Mucosa of stomach (tissue), 1 donor: Measurements from ENCODE around the gene ZNF48.
"Not testable (repeated sequence)": the region's sequence is repeated elsewhere in the genome, so short reads cannot be mapped to it uniquely, and the experiment has no call there.

Experiments used
- H3K27me3 ChIP-seq: one replicate; pipeline ENCODE4 v1.7.0; 2013; ENCODE audit warnings: mild to moderate bottlenecking, low read length; ENCODE audit not compliant: control insufficient read depth, insufficient read depth
- H3K36me3 ChIP-seq: one replicate; pipeline ENCODE4 v1.7.0; 2013; ENCODE audit warnings: low read length; ENCODE audit not compliant: control insufficient read depth, insufficient read depth
- H3K4me1 ChIP-seq: one replicate; pipeline ENCODE4 v1.7.0; 2013; ENCODE audit warnings: mild to moderate bottlenecking, low read length; ENCODE audit not compliant: control insufficient read depth, insufficient read depth
- H3K4me3 ChIP-seq: one replicate; pipeline ENCODE4 v1.7.0; 2013; ENCODE audit warnings: low read length
- H3K9ac ChIP-seq: one replicate; pipeline ENCODE4 v1.7.0; 2013; ENCODE audit warnings: mild to moderate bottlenecking, low read length, moderate library complexity
- H3K9me3 ChIP-seq: one replicate; pipeline ENCODE4 v1.7.0; 2013; ENCODE audit warnings: mild to moderate bottlenecking, low read length, moderate library complexity; ENCODE audit not compliant: control insufficient read depth
- donor health status: Pancreatic carcinoma.

The ZNF48 gene

DNA sequence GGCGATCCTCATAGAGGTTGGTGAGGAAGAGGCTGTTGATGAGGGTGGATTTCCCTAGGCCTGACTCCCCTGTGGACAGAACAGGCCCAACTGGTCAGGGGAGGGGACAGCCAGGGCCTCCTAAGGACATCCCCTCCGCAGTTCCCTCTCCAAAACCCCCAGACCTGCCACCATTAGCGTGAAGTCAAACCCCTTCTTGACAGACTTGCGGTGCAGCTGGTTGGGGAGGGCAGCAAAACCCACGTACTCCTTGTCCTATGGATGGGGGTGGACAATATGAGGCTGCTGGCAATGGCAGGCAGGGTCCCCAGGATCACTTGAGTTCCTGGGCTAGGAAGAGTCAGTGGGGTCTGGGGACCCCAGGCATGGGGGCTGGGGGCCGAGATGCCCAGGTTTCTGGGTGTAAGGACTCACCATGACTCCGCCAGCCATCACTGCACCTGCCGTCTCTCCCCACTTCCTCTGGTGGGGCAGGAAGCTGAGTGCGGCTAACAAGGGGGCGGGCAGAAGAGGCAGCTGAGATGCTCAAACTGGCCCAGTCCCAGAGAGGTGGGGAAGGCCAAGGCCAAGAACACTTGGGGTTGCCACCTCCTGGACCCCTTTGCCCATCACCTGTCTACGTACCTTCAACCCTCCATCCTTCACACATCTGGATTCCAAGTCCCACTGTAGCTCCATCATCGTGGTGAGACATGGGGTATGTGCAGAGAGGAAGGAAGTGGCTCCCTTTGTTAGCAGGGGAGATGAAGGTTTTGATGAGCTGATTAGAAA lies 12.9 kb upstream of the ZNF48 start, which contains the start of gene SEPTIN1:
SEPTIN1 (minus strand) TSS at position 451 of the 771 bp plus-strand sequence; CDS start at position 432, 19 bp downstream.
- Histone ChIP-seq H3K9me3 (no peaks in the 10 kb centered on the region), H3K36me3 (no peaks in the 10 kb centered on the region), H3K4me1 (peaks cover 7% of the 10 kb centered on the region), H3K4me3 (no peak within 1 kb of the TSS), H3K9ac (no peak within 1 kb of the TSS), H3K27me3 (no peaks in the 10 kb centered on the region)

- H3K36me3 ChIP-seq = no peaks in the 10 kb centered on the region
- no peaks in the 10 kb centered on the region for H3K27me3 ChIP-seq
- H3K4me3 ChIP-seq = no peak overlapping the region
- H3K4me1 ChIP-seq = peaks cover 4% of the 10 kb centered on the region
- no peak overlapping the region for H3K9ac ChIP-seq
- no peaks in the 10 kb centered on the region for H3K9me3 ChIP-seq
Observed at GRCh38 chr16:30383521-30383920, 11.7 kb upstream of the ZNF48 start.

DNA sequence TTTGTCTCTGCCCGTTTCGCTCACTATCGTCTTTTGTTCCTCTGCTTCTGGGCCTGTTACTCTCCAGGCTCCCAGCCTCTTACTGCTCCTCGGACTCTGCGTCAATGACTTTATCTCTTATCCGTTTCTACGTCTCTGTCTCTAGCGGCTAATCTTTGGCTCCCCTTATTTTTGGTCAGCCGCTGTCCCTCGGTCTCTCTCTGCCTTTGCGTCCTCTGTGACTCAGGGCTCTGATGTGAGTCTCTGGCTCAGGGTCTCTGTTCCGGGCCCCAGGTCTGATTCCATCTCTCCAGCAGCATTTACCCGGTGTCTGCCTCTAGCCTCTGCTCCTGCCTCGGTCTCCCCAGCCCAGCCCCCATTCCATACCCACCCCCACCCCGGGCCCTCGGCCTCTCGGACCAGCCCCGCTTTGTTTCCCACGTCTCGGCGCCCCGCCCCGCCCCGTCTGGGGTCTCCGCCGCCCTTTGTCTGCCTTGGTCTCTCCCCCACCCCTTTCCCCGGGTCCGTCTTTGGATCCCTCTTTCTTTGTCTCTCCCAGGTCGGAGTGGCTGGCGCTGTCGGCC lies 547 bp upstream of the ZNF48 start:
- no peak overlapping the region for H3K4me3 ChIP-seq
- peak overlapping the region; percentile 36 for H3K9ac ChIP-seq
- peaks cover under 1% of the 10 kb centered on the region for H3K27me3 ChIP-seq
- no peaks in the 10 kb centered on the region for H3K9me3 ChIP-seq
- H3K4me1 ChIP-seq = peaks cover 15% of the 10 kb centered on the region
- peaks cover 5% of the 10 kb centered on the region for H3K36me3 ChIP-seq

DNA sequence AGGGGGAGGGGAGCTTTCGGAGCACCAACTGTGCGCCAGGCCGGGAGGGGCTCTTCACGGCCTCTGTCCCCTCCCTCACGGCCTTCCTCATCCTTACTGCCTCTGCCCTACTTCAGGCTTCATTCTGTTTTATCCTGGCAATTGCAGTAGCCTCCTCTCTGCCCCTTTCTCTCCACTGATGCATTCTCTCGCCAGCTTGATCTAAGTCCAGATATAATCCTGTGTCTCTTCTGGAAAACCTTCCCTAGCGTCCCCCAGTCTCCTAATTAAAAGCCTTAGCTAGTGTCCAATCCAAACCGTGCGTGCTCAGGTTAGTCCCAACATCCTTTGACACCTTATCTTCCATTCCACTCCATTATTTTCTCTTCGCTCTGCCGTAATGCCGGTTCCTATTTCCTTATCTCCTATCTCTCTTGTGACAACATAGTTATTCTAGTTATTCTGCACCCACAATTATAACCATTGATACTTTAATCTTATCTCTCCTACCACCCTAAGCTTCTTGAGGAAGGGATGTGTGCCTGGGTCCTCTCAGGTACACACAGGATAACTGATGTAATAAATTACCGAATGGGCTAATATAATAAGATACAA lies 869 bp downstream of the ZNF48 start:
- no peaks in the 10 kb centered on the region for H3K9me3 ChIP-seq
- H3K9ac ChIP-seq = peak overlapping the region; percentile 61
- peaks cover 5% of the 10 kb centered on the region for H3K36me3 ChIP-seq
- H3K4me1 ChIP-seq = peaks cover 21% of the 10 kb centered on the region
- H3K4me3 ChIP-seq = peak overlapping the region; percentile 23
- H3K27me3 ChIP-seq = peaks cover 4% of the 10 kb centered on the region

DNA sequence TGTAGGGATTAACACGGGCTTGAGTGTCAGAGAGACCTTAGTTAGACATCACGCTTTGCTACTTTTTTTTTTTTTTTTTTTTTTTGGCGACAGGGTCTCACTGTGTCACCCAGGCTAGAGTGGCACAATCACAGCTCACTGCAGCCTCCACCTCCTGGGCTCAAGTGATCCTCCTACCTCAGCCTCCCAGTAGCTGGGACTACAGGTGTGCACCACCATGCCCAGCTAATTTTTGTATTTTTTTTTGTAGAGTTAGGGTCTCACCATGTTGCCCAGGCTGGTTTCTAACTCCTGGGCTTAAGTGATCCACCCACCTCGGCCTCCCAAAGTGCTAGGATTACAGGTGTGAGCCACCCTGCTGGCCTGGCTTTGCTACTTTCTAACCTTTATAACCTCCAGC lies 1.4 kb downstream of the ZNF48 start:
- not testable (repeated sequence) for H3K36me3 ChIP-seq, H3K27me3 ChIP-seq, H3K4me3 ChIP-seq, H3K9ac ChIP-seq, H3K9me3 ChIP-seq
- H3K4me1 ChIP-seq = peaks cover 21% of the 10 kb centered on the region

DNA sequence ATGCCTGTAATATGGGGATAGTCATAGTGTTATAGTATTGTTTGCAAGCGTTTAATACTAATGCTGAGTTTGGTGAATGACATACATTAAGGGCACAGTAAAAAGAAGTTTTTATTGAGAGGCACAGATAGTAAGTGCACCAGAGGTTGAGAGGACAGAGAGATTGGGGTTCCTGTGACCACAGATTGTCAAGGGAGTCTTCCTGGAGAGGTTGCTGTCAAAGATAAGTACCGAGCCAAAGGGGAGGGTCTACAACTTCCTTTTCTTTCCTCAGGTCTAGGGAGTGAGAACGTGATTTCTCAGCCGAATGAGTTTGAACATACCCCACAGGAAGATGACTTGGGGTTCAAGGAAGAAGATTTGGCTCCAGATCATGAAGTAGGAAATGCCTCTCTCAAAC lies 1.8 kb downstream of the ZNF48 start:
- no peak overlapping the region for H3K4me3 ChIP-seq
- no peaks in the 10 kb centered on the region for H3K9me3 ChIP-seq
- H3K36me3 ChIP-seq = peaks cover 5% of the 10 kb centered on the region
- peaks cover 21% of the 10 kb centered on the region for H3K4me1 ChIP-seq
- H3K9ac ChIP-seq = no peak overlapping the region
- peaks cover 4% of the 10 kb centered on the region for H3K27me3 ChIP-seq

GRCh38 chr16:30397776-30398660 lies 2.8 kb downstream of the ZNF48 start:
- Histone ChIP-seq H3K4me1 (peaks cover 21% of the 10 kb centered on the region), H3K4me3 (no peak overlapping the region), H3K9ac (no peak overlapping the region), H3K9me3 (no peaks in the 10 kb centered on the region), H3K36me3 (peaks cover 5% of the 10 kb centered on the region), H3K27me3 (peaks cover 4% of the 10 kb centered on the region)

- no peaks in the 10 kb centered on the region for H3K9me3 ChIP-seq
- H3K36me3 ChIP-seq = peaks cover 5% of the 10 kb centered on the region
- peaks cover 21% of the 10 kb centered on the region for H3K4me1 ChIP-seq
- no peak overlapping the region for H3K9ac ChIP-seq
- no peak overlapping the region for H3K4me3 ChIP-seq
- H3K27me3 ChIP-seq = peaks cover 4% of the 10 kb centered on the region
Observed at GRCh38 chr16:30398661-30399434, 3.6 kb downstream of the ZNF48 start.

DNA sequence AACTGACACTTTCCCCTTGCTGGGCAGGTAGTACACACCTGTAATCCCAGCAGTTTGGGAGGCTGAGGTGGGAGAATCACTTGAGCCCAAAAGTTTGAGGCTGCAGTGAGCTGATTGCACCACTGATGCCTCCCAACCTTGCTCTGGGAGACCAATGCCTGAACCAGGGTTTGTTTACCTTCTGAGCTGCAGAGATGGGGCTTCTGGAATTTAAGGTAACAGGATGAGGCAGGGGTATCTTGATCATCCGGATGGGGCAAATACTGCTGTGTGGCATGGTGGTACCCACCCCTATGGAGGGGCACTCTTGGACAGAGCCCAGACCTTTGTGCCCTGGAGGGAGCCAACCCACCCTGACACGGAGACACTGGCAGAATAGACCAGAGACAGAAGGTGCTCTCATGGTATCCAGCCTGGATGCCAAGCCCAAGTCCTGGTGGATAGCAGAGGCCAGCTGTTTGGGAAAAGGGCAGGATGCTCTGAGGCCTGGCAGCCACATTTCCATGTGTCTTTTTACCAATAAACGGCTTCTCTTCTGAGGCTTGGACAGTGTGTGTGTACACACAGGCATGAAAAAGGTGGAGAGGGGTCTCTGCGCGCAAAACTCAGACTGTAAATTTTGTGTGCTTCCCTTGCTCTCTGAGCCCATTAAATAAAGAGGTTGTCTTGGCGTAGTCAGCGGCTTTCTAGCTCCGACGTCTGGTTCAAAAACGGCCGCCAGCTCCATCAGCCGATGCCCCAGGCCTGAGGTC lies 4.4 kb downstream of the ZNF48 start:
- Histone ChIP-seq H3K4me1 (peaks cover 21% of the 10 kb centered on the region), H3K27me3 (peaks cover 4% of the 10 kb centered on the region), H3K36me3 (peaks cover 5% of the 10 kb centered on the region), H3K9ac (peak overlapping the region; percentile 69), H3K4me3 (peak overlapping the region; percentile 80), H3K9me3 (no peaks in the 10 kb centered on the region)

DNA sequence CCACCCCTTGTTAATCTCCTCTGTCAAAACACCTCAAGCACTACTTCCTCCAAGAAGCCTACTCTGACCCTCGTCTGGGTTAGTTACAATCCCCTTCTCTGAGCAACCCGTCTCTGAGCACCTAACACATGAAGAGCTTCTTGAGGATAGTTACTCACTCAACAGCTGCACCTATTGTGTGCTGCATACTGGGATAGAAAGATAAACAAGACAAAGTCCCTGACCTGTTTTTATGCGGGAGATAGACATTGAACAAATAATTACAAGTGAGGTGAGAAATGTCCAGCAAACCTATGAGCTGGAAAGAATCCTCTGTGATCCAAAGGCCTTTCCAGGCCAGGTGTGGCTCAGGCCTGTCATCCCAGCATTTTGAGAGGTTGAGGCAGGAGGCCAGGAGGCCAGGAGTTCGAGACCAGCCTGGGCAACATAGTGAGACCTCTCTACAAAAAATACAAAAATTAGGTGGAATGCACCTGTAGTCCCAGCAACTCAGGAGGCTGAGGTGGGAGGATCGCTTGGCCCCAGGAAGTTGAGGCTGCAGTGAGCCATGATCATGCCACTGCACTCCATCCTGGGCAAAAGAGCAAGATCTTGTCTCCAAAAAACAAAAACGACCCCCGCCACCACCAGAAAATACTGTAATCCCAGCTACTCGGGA lies 6.7 kb downstream of the ZNF48 start:
- peaks cover 19% of the 10 kb centered on the region for H3K4me1 ChIP-seq
- H3K36me3 ChIP-seq = peaks cover 5% of the 10 kb centered on the region
- H3K4me3 ChIP-seq = no peak overlapping the region
- H3K9me3 ChIP-seq = no peaks in the 10 kb centered on the region
- H3K27me3 ChIP-seq = peaks cover 4% of the 10 kb centered on the region
- H3K9ac ChIP-seq = no peak overlapping the region
